HG03066 (cell line): Measurements from ENCODE around the gene RIPOR3.
"Not testable (repeated sequence)": the region's sequence is repeated elsewhere in the genome, so short reads cannot be mapped to it uniquely, and the experiment has no call there.

ENCODE experiments used
- ATAC-seq: cut with Tn5 transposase; IDR thresholded peaks from one replicate; pipeline ENCODE4 v1.9.1; 2021; ENCODE audit warnings: low read depth; ENCODE audit not compliant: unreplicated experiment

RIPOR3 gene

DNA sequence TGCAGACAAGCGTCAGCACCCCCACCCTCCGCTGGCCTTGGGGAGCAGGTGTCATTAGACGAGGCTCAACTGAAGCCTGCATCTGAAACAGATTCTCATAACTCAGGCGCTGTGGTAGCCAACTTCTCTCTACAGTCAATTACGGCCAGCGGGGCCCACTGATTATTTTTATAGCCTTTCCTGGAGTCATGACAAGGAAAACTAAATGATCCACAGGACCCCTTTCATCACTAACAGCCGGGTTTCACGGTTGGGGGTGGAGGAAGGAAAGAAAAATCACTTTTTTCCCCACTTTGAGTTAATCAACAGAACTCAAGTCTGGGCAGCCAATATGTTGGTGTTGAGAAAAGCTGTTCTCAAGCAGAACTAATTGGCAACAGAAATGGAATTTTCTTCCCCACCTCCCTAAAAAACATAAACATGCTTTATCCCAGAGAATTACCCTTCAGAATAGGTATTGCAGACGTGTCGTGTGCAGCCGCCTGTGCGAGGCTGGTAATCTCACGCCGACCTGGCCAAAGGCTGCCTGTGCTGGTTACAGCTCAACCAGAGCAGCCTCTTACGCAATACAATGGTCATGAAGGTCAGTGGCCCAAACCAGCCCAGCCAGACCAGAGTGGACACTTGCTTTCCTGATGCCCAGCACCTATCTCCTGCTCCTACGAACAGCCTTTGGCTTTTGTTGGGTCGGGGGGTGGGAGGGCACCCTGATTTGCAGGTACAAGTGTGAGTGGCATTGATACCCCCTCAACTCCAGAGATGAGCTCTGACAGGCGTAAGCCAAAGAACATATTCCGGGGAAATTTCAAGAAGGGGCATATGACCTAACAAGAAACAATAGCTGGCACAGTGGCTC lies 11.0 kb downstream of the RIPOR3 start:
- ATAC-seq: no peak

DNA sequence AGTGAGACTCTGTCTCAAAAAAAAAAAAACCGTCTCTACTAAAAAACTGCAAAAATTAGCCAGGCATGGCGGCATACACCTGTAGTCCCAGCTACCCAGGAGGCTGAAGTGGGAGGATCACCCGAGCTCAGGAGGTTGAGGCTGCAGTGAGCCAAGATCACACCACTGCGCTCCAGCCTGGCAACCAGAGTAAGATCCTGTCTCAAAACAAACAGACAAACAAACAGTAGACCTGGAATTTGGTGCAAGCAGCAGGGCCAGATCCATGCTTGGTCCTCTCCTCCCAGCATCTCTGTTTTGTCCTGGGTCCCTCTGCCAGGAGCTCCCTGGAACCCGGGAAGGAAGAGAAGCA lies 11.6 kb downstream of the RIPOR3 start:
- ATAC-seq: no peak

- no peak for ATAC-seq
These were observed 13.0 kb downstream of the RIPOR3 start for GRCh38 chr20:50678169-50678898.

DNA sequence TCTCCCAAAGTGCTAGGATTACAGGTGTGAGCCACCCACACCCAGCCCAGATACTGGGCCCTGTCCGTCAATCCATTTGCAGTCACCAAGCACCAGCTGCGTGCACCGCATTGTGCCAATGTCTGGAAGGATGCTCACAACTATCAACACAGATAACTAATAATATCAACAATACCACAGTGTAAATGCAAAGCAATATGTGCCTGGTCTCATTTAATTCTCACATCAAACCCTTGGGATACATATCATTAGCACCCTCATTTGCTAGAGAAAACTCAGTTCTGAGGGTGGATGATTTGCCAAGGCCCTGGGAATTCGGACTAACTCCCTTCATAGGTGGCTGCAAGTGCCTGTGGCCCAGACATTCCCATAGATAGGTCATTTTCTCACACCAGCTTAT lies 14.5 kb downstream of the RIPOR3 start:
- ATAC-seq: no peak

DNA sequence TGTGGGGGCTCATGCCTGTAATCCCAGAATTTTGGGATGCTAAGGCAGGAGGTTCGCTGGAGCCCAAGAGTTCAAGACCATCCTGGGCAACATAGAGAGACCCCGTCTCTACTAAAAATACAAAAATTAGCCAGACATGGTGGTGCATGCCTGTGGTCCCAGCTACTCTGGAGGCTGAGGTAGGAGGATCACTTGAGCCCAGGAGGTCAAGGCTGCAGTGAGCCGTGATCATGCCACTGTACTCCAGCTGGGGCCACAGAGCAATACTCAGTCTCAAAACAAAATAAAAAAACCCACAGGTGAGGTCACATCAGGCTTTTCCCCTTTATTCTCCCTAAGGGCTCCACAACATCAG lies 15.0 kb downstream of the RIPOR3 start:
- not testable (repeated sequence) for ATAC-seq

DNA sequence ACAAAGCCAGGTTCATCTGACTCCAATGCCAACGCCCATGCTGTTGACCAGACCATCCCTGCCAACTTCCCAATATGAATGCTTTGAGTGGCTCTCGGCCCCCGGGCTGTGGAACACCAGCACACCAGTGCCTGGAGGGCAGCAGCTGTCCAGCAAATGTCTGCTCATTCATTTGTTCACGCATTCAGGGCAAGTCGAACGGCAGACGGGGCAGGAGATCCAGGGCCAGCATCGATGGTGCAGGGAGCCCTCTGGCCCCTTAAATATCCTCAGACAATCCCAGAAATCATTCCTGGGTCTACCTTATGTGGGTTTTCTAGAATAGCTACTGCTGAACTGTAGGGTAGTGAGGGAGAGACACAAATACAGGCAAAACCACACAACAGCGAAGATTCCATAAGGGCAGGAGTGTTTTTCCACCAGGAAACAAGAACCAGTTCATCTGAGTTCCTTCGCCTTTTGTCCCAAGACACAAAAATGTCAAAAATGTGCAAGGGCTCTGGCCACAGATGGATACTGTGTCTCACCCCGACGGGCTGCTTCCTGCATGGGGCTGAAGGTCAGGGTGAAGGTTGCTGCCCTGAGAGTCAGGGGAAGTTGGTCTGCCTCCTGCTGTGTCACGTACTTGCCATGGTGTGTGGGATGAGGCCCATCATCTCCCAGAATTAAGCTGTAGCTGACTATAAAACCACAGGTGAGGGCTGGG lies 15.5 kb downstream of the RIPOR3 start:
- no peak for ATAC-seq

- ATAC-seq: no peak
These were observed 17.1 kb downstream of the RIPOR3 start for GRCh38 chr20:50674138-50674825.

DNA sequence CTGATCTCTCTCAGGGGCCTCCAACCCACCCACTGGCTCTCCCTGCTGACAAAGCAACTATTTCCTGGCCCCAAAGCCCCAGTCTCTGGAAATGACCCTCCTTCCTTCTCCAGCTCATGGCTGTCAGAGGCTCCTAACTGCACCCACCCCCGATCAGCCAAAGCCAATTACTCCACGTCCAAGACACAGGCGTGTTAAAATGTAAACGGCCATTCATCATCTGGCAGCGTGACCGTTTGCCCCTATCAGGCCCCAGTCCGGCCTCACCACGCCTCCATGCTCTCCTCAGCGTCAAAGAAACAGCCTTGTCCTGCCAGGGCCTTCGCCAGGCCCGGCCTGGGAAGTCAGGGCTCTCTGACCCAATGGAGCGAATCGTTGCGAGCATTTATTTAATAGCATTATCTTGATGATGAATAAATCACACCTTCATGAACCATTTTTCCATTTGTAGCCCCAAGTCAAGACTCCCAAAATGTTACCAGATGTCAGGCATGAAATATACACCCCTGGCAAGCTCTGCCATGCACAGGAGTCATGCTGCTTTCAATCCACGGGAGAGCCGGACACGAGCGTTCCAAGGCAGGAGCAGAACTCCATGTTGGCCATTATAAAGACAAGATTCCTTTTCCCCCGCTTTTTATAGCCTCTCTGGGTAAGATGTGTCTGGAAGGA lies 17.7 kb downstream of the RIPOR3 start:
- ATAC-seq: no peak

DNA sequence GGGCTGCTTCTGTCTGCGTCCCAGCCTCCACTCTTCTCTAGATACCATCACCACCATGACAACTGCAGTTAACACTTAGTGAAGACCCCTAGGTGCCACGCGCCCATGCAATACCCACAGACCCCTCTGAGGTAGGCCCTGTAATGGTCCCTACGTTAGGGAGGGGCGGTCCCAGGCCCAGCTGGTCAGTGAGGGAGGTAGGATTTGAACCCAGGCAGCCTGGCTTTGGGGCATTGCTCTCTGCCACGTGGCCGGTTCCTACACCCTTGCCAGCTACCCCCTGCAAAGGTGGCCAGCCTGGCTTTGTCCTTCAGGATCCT lies 18.2 kb downstream of the RIPOR3 start:
- ATAC-seq: no peak

DNA sequence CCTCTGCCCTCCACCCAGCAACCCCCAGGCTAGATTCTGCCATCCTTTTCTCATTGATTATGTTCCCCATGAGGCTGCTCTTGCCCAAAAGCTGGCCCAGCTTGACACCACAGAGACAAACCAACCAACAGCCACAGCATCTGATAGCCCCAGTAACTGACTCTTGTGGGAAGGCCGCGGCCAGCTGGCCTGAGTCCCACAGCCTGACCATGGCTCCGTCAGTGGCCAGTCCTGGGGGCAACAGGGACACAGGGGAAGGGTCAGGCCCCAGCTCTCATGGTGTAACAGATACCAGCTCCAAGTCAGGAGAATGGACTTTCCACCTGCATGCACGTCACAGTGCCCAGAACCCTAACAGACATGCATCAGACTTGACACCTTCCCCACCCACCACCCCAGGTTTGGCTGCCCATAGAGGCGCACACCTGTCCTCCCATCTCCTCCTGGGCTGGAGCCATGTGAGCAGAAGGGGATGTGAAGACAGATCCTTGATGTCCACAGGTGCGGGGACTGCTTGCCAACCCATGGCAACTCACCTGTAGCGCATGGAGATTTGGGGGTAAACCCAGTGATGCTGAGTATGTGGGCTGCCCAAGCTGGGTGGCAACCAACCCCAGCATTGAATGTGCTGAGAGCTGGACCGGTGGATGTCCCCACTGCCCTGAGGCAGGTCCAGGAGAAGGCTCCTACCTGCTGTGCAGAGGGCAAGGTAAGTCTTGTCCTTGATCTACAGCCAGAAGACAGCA lies 18.8 kb downstream of the RIPOR3 start:
- ATAC-seq: no peak

DNA sequence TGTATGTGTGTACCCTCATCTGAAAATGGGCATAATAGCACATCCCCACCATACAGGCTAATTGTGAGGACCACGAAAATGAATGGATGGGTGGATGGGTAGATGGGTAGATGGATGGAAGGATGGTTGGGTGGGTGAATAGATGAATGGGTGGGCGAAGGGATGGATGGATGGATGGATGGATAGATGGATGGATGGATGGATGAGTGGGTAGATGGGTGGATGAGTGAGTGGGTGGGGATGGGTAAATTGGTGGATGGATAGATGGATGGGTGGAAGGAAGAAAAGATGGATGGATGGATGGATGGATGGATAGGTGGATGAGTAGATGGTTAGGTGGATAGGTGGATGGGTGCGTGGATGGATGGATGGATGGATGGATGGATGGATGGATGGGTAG lies 19.7 kb downstream of the RIPOR3 start:
- ATAC-seq: no peak

GRCh38 chr20:50671010-50671409 lies 20.3 kb downstream of the RIPOR3 start:
- ATAC-seq: not testable (repeated sequence)

DNA sequence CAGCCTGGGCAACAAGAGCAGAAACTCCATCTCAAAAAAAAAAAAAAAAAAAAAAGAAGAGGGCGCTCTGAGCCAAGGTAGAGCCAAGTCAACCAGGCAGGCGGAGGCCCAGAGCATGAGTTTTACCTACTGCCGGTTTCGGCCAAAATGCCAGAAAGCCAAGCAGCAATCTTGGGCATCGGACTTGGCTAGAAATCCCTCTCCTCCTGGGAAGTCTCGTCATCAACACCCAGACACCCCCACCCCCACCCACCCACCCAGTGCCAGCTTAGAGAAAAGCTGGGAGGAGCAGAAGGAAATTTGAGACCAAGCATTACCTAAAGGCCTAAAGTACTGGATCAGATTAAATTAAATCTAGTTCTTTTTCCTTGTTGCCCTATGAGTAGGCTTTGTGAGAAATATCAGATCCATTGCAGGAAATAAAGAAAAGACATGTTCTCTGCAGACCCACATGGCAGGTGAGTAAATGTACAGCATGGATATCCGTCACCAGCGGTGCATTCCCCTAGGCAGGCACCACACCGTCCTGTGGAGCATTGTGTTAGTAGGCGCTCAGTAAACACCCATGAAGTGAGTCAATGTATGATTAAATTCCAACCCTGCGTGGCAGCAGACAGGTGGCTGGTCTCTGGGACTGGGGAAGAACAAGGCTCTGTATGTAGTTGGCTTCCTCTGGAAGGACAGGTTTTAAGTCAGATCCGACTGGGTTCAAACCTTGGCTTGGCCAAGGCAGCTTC lies 21.0 kb downstream of the RIPOR3 start:
- ATAC-seq: no peak

- no peak for ATAC-seq
These were observed 22.5 kb downstream of the RIPOR3 start for GRCh38 chr20:50668798-50669197.

- no peak for ATAC-seq
These were observed 23.0 kb downstream of the RIPOR3 start for GRCh38 chr20:50668326-50668725.

- no peak for ATAC-seq
These were observed 24.5 kb downstream of the RIPOR3 start for GRCh38 chr20:50666709-50667298.

- no peak for ATAC-seq
These were observed 27.1 kb downstream of the RIPOR3 start for GRCh38 chr20:50664254-50664653.

DNA sequence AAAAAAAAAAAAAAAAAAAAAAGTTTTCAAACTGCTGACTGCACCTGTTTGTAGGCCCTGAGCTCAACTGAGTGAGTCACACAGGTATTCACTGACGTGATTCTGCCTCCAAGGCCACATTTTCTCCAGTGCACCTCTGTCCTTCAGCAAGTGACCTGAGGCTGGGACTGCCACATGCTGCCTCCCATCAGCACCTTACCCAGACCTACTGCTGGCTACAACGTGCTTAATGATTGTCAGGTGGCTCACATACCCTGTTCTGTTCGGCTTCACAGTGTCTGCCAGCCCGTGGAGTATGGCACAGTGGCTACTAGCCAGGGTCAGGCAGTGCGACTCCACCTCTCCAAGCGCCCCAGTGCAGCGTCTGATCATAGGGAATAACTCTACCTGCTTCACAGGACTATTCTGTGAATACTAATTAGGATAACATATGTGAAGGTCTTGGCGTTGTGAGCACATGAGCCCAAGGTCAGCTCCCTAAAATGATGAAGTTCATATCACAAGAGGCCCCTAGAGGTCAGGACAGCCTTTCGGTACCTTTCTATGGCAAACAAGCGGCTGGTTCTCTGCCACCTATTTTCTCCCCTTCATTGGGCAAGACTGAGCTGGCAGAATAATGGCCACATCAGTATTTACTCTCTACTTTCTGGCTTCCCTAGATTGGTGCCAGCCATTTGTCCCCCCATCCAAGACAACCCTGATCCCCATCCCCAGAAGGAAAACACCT lies 28.1 kb downstream of the RIPOR3 start:
- ATAC-seq: no peak
